Esophagus muscularis mucosa (tissue), 3 donors: ENCODE data around the gene LY6G5C.

Experiments
- POLR2A ChIP-seq: fragments of 450-650 bp; IDR thresholded peaks from one replicate; pipeline ENCODE4 v1.6.1; 2017; ENCODE audit warnings: antibody characterized with exemption, moderate library complexity, mild to moderate bottlenecking, low read depth
- TF ChIP-seq, protein P1 (sequence below), 3 experiments: fragments of 200-600 bp in 2 of 3; fragments of 450-650 bp in 1 of 3; sonication (generic) in 2 of 3; IDR thresholded peaks; one replicate each; pipeline ENCODE4 v1.5.1; 2017 to 2019; ENCODE audit warnings: antibody characterized with exemption in 3 of 3, mild to moderate bottlenecking in 2 of 3, moderate library complexity in 1 of 3

GRCh38 chr6:31720196-31720770, 39.4 kb upstream of the LY6G5C start:
- TF ChIP-seq, protein P1, sequence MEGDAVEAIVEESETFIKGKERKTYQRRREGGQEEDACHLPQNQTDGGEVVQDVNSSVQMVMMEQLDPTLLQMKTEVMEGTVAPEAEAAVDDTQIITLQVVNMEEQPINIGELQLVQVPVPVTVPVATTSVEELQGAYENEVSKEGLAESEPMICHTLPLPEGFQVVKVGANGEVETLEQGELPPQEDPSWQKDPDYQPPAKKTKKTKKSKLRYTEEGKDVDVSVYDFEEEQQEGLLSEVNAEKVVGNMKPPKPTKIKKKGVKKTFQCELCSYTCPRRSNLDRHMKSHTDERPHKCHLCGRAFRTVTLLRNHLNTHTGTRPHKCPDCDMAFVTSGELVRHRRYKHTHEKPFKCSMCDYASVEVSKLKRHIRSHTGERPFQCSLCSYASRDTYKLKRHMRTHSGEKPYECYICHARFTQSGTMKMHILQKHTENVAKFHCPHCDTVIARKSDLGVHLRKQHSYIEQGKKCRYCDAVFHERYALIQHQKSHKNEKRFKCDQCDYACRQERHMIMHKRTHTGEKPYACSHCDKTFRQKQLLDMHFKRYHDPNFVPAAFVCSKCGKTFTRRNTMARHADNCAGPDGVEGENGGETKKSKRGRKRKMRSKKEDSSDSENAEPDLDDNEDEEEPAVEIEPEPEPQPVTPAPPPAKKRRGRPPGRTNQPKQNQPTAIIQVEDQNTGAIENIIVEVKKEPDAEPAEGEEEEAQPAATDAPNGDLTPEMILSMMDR (IDR thresholded peaks at IDR 0.05) = no peak
- TF ChIP-seq POLR2A = no peak
